Measurements from ENCODE around the gene NEK1. TPM values are rescaled to one million over a fixed set of nuclear protein-coding genes. Genes with fewer than 3 reads are reported as not detected.

NEK1 gene
- polyA plus RNA-seq, 1 donor (not counting 4 experiments of a cell fraction or from before 2014, with no cell fraction given) = 7.8 TPM

DNA sequence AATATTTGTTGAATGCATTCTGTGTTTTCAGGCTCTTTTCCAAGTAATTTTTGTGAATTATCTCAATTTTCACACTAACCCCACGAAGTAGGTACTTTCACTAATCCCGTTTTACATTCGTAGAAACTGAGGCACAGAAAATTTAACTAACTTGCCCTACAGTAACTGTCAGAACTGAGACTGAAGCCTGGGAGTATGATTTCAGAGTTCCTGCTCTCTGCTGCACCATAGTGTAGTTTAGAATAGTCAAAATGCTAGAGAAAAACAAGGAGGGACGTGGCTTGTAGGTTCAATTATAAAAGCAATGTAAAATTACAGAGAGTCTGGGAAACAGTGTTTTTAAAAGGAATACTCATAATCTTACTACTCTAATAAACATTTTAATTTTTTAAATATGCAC, 10.2 kb upstream of the NEK1 start:
- Histone ChIP-seq H4K20me1 (ENCODE audit: control insufficient read depth, extremely low read depth, insufficient read depth, low read length) (peaks cover 6% of the 10 kb centered on the region), H3K4me1 (ENCODE audit: control insufficient read depth, extremely low read depth, insufficient read depth, low read length) (peaks cover 11% of the 10 kb centered on the region), H3K4me2 (ENCODE audit: control insufficient read depth, extremely low read depth, insufficient read depth, low read depth, low read length) (peak overlapping the region; percentile 88), H2AFZ (ENCODE audit: control insufficient read depth, low read length) (no peak overlapping the region), H3K27me3 (ENCODE audit: control insufficient read depth, extremely low read depth, insufficient read depth, low read length) (no peaks in the 10 kb centered on the region), H3K79me2 (ENCODE audit: control insufficient read depth, insufficient read depth, low read length) (peaks cover 64% of the 10 kb centered on the region), H3K36me3 (ENCODE audit: control insufficient read depth in 2 of 2, extremely low read depth in 1 of 2, insufficient read depth in 2 of 2, low read length in 2 of 2) (no peaks in the 10 kb centered on the region), H3K4me3 (ENCODE audit: control insufficient read depth in 2 of 3, extremely low read depth in 1 of 3, insufficient read depth in 2 of 3, low read depth in 1 of 3, low read length in 3 of 3) (peak overlapping the region; percentile 58 to 98 (median 98)), H3K9me1 (ENCODE audit: control insufficient read depth, extremely low read depth, insufficient read depth, low read length) (no peaks in the 10 kb centered on the region), H3K9me3 (ENCODE audit: control insufficient read depth, low read depth, low read length) (no peaks in the 10 kb centered on the region), H3K9ac (ENCODE audit: control insufficient read depth, extremely low read depth, insufficient read depth, low read length) (peak overlapping the region; percentile 98), H3K27ac (ENCODE audit: control insufficient read depth, insufficient read depth, low read length) (peak overlapping the region; percentile 99)
- dilution Hi-C loops (cut with MboI; ENCODE audit: extremely low pct_ligation_motif_present, low sequenced_read_pairs) = no loop called here
- DNase-seq (ENCODE audit: low read depth, low spot score) = no peak
- no peak for FAIRE-seq
- TF ChIP-seq CTCF (optimal IDR thresholded peaks at IDR 0.05 in 1 of 3, IDR thresholded peaks at IDR 0.05 in 1 of 3, conservative IDR thresholded peaks at IDR 0.05 in 1 of 3; ENCODE audit: extremely low read depth in 1 of 3, insufficient read depth in 2 of 3, low read length in 3 of 3) = no peak

DNA sequence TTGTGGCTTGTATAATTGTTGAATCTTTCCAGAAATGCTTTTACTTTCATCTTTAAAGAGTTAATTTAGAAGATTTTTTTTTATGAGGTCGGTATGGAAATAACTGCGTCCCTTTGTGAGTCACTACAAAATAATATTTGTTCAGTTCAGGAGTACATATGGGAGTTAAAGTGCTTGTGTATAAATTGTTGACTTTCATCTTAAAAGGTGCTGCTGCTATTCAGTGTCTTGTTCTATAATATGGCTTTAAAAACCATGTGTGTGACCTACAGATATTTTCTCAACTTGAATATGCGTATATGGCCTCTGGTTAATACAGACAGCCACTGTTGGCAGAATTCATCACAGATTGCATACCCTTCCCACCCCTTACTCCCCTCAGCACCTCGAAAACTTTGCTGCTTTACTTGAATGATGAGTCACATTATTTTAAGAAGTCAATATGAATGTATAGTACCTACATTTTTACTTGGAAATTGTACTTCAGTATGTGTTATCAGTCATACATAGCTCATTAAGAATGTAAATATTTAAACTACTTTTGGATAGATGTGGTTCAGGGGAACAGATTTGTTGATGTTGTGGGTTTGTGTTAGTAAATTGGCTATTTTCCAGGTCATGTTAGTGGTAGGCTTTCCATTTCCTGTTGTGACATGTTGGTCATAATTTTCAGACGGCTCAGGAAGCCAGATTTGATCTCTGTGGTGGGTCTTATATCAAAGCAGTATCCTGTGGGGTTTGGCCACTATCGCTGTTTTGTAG, 9.5 kb upstream of the NEK1 start:
- dilution Hi-C loops (cut with MboI; ENCODE audit: extremely low pct_ligation_motif_present, low sequenced_read_pairs) = no loop called here
- peak overlapping the region; percentile 98 for H3K9ac ChIP-seq (ENCODE audit: control insufficient read depth, extremely low read depth, insufficient read depth, low read length)
- H3K4me1 ChIP-seq (ENCODE audit: control insufficient read depth, extremely low read depth, insufficient read depth, low read length) = peaks cover 11% of the 10 kb centered on the region
- peaks cover 58% of the 10 kb centered on the region for H3K79me2 ChIP-seq (ENCODE audit: control insufficient read depth, insufficient read depth, low read length)
- H3K9me1 ChIP-seq (ENCODE audit: control insufficient read depth, extremely low read depth, insufficient read depth, low read length) = no peaks in the 10 kb centered on the region
- no peak overlapping the region for H2AFZ ChIP-seq (ENCODE audit: control insufficient read depth, low read length)
- no peak for TF ChIP-seq EZH2 (IDR thresholded peaks at IDR 0.05; ENCODE audit: low read length)
- TF ChIP-seq CTCF (optimal IDR thresholded peaks at IDR 0.05 in 1 of 3, IDR thresholded peaks at IDR 0.05 in 1 of 3, conservative IDR thresholded peaks at IDR 0.05 in 1 of 3; ENCODE audit: extremely low read depth in 1 of 3, insufficient read depth in 2 of 3, low read length in 3 of 3) = no peak
- FAIRE-seq (peak; percentile 49), DNase-seq (ENCODE audit: low read depth, low spot score) (no peak)
- H3K9me3 ChIP-seq (ENCODE audit: control insufficient read depth, low read depth, low read length) = no peaks in the 10 kb centered on the region
- H3K27me3 ChIP-seq (ENCODE audit: control insufficient read depth, extremely low read depth, insufficient read depth, low read length) = no peaks in the 10 kb centered on the region
- H4K20me1 ChIP-seq (ENCODE audit: control insufficient read depth, extremely low read depth, insufficient read depth, low read length) = peaks cover 6% of the 10 kb centered on the region
- H3K4me3 ChIP-seq (ENCODE audit: control insufficient read depth in 2 of 3, extremely low read depth in 1 of 3, insufficient read depth in 2 of 3, low read depth in 1 of 3, low read length in 3 of 3) = peak overlapping the region; percentile 58 to 98 (median 98)
- H3K4me2 ChIP-seq (ENCODE audit: control insufficient read depth, extremely low read depth, insufficient read depth, low read depth, low read length) = peak overlapping the region; percentile 88
- H3K27ac ChIP-seq (ENCODE audit: control insufficient read depth, insufficient read depth, low read length) = peak overlapping the region; percentile 99
- no peaks in the 10 kb centered on the region for H3K36me3 ChIP-seq (ENCODE audit: control insufficient read depth in 2 of 2, extremely low read depth in 1 of 2, insufficient read depth in 2 of 2, low read length in 2 of 2)

Measured in keratinocyte (primary cell).